ENCODE data around the gene ERC2.

ERC2 gene

DNA sequence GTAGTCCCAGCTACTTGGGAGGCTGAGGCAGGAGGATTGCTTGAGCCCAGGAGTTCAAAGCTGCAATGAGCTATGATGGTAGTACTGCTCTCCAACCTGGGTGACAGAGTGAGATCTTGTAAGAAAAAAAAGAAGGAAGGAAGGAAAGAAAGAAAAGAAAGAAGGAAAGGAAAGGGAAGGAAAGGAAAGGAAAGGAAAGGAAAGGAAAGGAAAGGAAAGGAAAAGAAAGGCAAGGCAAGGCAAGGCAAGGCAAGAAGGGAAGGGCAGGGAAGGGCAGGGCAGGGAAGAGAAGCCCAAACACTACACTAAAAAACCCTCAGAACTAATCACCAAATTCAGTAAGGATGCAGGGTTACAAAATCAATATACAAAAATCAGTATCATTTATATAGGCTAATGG is 341.6 kb downstream of the ERC2 start:
- TF ChIP-seq, protein P1, sequence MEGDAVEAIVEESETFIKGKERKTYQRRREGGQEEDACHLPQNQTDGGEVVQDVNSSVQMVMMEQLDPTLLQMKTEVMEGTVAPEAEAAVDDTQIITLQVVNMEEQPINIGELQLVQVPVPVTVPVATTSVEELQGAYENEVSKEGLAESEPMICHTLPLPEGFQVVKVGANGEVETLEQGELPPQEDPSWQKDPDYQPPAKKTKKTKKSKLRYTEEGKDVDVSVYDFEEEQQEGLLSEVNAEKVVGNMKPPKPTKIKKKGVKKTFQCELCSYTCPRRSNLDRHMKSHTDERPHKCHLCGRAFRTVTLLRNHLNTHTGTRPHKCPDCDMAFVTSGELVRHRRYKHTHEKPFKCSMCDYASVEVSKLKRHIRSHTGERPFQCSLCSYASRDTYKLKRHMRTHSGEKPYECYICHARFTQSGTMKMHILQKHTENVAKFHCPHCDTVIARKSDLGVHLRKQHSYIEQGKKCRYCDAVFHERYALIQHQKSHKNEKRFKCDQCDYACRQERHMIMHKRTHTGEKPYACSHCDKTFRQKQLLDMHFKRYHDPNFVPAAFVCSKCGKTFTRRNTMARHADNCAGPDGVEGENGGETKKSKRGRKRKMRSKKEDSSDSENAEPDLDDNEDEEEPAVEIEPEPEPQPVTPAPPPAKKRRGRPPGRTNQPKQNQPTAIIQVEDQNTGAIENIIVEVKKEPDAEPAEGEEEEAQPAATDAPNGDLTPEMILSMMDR (conservative IDR thresholded peaks at IDR 0.05; ENCODE audit: low read length): no peak
- DNase-seq (ENCODE audit: low read depth): no peak
- H3K4me3 ChIP-seq (ENCODE audit: low read length): no peak overlapping the region

DNA sequence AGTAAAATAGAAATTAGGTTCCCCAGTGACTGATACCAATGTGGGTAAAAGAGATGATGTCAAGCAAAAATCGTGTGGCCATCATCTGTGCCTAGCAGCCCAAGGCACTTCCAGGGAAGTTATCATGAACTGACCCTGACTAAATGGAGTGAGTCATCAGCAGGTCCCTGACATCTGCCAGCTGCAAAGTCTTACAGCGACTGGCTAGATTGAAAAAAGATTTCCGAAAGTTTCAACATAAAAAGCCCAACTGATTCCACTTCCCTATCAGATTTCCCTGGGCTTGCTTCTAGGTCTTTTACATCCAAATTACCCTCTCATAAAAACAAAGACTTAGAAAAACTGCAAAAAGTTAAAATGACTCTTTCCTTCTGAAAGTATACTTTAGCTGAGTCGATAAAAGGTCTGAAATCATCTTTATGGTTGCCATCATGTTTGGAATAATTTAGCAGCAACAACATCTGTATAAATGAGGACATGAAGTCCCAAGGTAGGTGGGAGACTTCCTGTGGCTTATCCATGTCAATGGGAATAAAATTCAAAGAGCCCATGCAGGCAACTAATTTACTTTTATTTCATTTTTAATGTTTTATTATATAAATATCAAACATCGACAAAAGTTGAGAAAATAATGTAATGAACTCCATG is 342.8 kb downstream of the ERC2 start:
- TF ChIP-seq, protein P1 (conservative IDR thresholded peaks at IDR 0.05; ENCODE audit: low read length): no peak
- peak; percentile 76 for DNase-seq (ENCODE audit: low read depth)
- no peak overlapping the region for H3K4me3 ChIP-seq (ENCODE audit: low read length)

DNA sequence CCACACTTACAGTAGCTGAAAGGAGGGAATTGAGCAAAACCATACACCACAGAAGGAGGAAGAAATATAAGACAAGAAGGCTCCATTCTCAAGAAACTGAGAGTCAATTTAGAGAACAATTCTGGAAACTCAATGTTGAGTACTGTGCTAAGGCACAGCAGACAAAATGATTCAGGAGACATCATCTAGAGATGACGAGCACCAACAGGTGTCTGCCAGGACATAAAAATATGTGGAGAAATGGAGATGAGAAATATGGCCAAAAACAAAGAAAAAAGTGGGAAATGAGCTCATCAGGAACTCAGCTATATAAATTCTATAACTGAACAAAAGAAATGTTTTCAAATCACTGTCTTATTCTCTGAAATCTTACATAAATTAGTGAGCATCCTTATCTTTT is 343.7 kb downstream of the ERC2 start:
- DNase-seq (ENCODE audit: low read depth): no peak
- no peak overlapping the region for H3K4me3 ChIP-seq (ENCODE audit: low read length)
- TF ChIP-seq, protein P1 (conservative IDR thresholded peaks at IDR 0.05; ENCODE audit: low read length): no peak

DNA sequence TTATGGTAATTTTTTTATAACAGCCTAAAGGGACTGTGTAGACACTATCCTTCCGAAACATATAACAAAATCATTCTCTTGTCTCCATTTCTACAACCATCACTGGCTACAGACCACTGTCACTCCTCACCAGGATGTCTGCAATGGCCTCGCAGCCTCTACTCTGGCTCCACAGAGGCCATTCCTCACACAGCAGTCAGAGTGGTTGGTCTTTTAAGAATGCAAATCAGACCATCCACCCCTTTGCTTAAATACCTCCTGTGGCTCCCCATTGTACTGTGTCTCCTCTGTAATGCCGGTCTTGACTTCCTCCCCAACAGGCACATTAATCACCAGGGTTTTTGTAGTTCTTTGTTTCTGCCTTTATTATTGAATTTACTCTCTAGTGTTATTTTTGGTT is 344.8 kb downstream of the ERC2 start:
- DNase-seq (ENCODE audit: low read depth): no peak
- H3K4me3 ChIP-seq (ENCODE audit: low read length): no peak overlapping the region
- TF ChIP-seq, protein P1 (conservative IDR thresholded peaks at IDR 0.05; ENCODE audit: low read length): no peak

DNA sequence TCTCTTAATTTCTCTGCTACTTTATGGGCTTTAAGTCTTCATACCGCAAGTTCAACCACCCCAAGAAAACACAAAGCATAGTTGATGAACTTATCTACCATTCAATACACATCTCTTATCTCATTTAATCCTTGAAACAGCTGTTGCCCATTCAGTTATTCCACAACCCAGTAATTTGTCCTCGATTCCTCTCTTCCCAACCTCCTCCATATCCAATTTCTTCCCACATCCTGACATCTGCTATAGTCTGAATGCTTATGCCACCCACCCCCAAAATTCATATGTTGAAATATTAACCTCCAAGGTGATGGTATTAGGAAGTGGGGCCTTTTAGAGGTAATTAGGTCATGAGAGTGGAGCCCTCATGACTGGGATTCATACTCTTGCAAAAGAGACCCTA is 345.4 kb downstream of the ERC2 start:
- TF ChIP-seq, protein P1 (conservative IDR thresholded peaks at IDR 0.05; ENCODE audit: low read length): no peak
- DNase-seq (ENCODE audit: low read depth): no peak
- H3K4me3 ChIP-seq (ENCODE audit: low read length): no peak overlapping the region

DNA sequence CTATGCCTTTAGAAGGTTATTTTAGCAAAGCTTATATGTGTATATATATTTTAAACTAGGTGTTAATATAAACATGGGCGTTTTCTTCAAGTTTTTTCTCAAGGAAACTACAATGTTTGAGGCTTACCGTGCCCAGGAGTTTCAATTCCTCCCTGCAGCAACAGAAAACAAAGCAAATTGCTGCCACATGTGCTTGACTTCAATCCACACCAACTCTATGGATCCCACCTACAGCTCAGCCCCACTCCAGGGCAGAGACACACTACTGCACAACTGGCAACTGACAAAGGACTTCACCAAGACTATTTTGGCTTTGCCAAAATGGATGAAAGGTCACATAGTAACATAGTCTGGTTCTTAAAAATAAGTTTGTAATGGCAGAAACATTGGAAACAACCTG is 346.6 kb downstream of the ERC2 start:
- DNase-seq (ENCODE audit: low read depth): no peak
- H3K4me3 ChIP-seq (ENCODE audit: low read length): no peak overlapping the region
- TF ChIP-seq, protein P1 (conservative IDR thresholded peaks at IDR 0.05; ENCODE audit: low read length): no peak

DNA sequence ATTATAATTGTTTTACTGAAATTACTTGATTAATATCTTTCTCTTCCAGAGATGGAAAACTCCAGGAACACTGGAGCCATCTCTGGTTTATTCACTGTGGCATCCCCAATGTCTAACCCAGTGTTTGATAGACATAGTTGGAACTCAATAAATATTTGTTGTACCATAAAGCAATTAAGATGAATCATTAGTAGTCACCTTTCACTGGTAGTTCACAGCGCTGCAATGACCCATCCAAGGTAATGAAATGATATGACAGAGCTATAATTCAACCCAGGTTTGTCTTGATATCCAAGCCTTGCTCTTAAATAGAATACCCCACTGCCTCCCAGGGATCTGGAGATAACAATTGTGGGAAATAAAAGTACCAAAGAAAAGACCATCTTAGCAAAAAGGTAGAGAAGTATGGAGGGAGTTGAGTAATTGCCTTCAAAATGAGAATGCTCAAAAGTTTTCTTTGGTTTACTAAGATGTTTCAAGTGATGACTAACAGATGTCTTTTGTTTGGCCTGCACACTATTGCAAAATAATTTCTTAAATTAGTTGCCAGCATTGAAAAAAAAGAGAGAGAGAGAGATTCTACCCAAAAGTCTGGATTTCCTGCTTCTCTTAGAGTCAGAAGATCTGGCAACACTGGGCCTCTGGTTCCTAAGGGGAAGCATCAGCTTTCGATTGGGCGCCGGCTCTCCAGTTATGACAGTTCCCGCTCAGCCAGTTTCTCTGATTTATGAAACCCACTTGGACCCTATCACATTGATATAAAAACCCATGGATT is 348.5 kb downstream of the ERC2 start:
- H3K4me3 ChIP-seq (ENCODE audit: low read length): no peak overlapping the region
- TF ChIP-seq, protein P1 (conservative IDR thresholded peaks at IDR 0.05; ENCODE audit: low read length): no peak
- peak; percentile 86 for DNase-seq (ENCODE audit: low read depth)
